GM12873 (cell line): ENCODE results near the gene SCGB2B2.

ENCODE experiments used
- TF ChIP-seq, protein P1 (sequence below): IDR thresholded peaks from 2 replicates; pipeline ENCODE4 v1.5.1; 2012; ENCODE audit warnings: low read depth, mild to moderate bottlenecking, moderate library complexity, low read length, control low read depth; ENCODE audit not compliant: insufficient read depth; ENCODE audit errors: missing control alignments

Gene SCGB2B2, protein sequence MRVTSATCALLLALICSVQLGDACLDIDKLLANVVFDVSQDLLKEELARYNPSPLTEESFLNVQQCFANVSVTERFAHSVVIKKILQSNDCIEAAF

DNA sequence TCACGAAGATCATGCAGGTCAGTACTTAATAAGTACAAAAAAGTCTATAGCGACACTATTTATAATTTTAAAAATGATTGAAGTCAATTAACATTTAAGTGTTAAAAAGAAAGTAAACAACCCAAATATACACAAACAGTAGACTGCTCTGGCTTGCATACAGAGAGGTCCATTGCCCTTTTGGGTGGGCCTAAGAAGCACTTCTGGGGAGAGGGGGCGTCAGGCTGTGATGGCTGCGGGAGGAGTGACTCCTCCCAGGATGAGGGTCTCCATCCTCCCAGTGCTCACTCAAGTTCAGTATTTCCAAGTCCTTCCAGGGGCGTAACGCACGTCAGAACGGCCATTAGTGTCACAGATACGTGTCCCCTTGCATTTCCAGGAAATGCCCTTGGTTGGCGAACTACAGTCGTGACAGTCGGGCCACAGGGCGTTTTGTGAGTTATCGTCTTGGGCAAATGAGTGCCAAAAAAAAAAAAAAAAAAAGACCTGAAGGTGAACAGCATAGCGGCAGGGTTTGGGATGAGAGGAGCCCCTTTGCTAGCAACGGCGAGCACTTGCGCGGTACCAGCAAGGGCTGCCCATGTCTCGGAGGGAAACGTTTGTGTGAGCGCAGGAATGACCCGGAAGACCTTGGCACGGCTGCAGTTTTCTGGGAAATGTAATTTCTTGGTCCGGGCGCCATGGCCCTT is at the start of gene SCGB2B2:
Gene SCGB2B2, minus strand, starts transcription at position 463 of the 689 bp plus-strand sequence. CDS start 82,596 bp downstream, outside the sequence.
- TF ChIP-seq, protein P1, sequence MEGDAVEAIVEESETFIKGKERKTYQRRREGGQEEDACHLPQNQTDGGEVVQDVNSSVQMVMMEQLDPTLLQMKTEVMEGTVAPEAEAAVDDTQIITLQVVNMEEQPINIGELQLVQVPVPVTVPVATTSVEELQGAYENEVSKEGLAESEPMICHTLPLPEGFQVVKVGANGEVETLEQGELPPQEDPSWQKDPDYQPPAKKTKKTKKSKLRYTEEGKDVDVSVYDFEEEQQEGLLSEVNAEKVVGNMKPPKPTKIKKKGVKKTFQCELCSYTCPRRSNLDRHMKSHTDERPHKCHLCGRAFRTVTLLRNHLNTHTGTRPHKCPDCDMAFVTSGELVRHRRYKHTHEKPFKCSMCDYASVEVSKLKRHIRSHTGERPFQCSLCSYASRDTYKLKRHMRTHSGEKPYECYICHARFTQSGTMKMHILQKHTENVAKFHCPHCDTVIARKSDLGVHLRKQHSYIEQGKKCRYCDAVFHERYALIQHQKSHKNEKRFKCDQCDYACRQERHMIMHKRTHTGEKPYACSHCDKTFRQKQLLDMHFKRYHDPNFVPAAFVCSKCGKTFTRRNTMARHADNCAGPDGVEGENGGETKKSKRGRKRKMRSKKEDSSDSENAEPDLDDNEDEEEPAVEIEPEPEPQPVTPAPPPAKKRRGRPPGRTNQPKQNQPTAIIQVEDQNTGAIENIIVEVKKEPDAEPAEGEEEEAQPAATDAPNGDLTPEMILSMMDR, result peak; percentile 38

DNA sequence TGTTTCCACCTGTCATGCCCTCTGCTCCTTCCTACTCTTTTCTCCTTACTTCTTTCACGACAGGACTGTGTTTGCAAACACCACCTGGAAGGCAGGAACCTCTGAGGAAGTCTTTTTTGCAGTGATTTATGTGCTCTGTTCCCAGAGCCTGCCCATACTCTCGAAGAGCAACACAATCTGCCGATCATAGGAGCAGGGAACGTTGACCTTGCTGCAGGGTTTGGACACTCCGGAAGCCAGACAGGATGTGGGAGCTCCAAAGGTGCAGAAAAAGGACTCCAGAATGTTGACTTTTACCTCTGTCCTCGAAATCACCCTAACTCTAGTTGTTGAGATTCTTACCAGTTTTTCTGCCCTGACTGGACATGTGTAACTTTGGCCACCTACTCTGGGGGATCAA is 48.4 kb upstream of the SCGB2B2 start:
- TF ChIP-seq, protein P1, result no peak

DNA sequence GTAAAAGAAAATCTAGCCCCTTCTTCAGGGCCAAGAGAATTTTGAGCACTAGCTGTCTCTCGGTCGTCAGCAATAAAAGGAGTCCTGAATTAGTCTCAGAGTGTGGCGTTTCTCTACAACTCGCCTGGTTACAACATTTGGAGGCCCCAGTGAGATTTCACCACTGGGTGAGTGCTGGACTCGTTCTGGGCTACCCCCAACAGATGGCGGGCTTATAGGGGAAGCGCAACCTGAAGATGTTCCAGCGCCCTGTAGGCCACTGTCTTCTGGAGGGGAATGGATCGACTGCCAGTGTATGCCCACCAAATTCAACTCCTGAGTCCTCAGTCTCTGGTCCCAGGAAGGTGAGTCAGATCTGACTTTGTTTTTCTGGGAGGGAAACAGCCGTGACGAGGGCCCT is 45.4 kb upstream of the SCGB2B2 start:
- TF ChIP-seq, protein P1, result no peak

DNA sequence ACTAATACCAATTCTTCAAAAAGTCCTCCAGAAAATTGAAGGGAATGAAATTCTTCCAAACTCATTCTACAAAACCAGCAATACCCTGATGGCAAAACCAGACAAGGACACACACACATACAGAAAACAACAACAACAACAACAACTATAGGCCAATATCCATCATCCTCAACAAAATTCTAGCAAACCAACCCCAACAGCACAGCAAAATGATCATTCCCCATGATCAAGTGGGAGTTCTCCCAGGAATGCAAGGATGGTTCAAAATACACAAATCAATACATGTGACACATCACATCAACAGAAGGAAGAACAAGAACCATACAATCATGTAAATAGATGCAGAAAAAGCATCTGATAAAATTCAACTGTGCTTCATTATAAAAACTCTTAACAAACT is 38.4 kb upstream of the SCGB2B2 start:
- TF ChIP-seq, protein P1, result no peak

DNA sequence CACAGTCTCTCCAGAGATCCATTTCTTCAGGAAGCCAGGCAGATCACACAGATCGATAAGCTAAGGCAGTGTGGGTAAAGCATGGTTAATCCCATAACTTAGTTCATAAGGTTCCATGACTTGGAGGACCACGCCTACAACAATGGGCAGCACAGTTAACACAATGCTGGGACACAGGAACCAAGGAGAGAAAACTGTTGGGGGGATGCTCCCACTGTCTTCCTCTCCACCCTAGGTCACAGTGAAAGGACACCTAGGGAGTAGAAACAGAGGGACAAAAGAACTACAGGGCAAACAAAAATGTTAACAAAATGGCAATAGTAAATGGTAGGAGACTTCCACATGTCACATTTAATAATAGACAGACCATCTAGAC is 36.3 kb upstream of the SCGB2B2 start:
- TF ChIP-seq, protein P1, result no peak

DNA sequence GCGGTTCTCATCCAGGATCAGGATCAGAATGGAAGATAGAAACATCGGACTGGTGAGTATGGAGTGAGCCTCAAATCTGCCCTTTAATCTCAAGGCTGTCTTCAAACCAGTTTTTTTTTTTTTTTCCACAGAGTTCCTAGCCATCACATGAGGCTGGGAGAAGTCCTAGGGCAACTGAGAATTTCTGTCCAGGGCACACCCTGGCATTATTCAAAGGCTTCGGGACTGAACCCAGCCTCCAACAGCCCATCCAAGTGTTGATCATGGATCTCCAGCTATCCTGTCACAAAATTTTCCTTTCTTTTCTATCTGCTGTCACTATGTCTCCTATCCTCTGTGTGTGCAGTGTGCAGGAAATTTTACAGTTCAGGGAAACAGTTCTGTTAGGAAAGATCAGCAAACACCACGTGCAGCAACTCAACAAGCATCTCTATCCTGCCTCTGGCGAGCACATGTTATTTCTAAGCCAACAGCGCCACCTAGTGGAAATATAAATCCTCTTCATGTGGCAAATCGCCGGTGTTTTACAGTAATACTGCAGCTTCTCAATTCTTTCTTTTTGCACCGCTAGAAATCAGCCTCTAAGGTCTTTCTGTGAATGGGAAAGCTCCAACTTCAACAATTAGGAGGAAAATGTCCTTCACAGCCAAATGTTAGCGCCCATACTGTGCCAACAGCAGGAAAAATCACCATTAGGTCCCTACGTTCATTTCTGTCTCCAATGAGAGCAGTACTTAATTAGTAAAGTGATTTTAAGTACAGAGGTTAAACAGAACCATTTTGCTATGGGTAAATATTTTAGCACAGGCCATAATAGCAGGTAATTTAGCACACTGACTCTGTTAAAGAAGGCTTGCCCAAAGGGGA is 35.7 kb upstream of the SCGB2B2 start:
- TF ChIP-seq, protein P1, result peak; percentile 55

DNA sequence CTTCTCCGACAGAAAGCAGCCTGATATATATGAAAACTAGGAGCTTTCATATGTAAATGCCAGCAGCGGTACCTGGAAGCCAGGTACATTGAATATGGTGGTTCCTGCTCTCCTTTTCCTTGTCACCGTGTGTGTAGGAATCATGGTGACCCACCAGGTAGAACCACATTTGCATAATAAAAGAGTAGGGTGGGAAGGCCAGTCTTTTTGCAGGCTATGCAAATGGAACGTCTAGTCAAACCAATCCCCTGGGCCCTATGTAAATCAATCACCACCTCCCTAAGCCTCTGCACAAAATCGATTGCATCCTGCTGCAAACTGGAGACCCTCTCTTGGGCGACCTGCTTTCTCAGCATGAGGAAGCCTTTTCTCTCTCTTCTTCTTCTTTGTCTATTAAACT is 34.9 kb upstream of the SCGB2B2 start:
- TF ChIP-seq, protein P1, result no peak
